Stomach smooth muscle (tissue), 2 donors: ENCODE results near the gene ZNF616.
"Not testable (repeated sequence)": the region's sequence is repeated elsewhere in the genome, so short reads cannot be mapped to it uniquely, and the experiment has no call there.

Experiments
- H3K27ac ChIP-seq: one replicate; pipeline ENCODE4 v1.7.0; 2013; ENCODE audit warnings: mild to moderate bottlenecking, low read length, inconsistent platforms
- H3K27me3 ChIP-seq, 2 donors: one replicate each; pipeline ENCODE4 v1.7.0; 2013; ENCODE audit warnings: low read length in 2 of 2; ENCODE audit not compliant: insufficient read depth in 2 of 2, control insufficient read depth in 1 of 2
- H3K36me3 ChIP-seq, 2 donors: one replicate each; pipeline ENCODE4 v1.7.0; 2013; ENCODE audit warnings: low read length in 2 of 2; ENCODE audit not compliant: control insufficient read depth in 2 of 2, insufficient read depth in 2 of 2
- H3K4me1 ChIP-seq: one replicate; pipeline ENCODE4 v1.7.0; 2013; ENCODE audit warnings: low read length; ENCODE audit not compliant: control insufficient read depth, insufficient read depth
- H3K4me3 ChIP-seq, 2 donors: one replicate each; pipeline ENCODE4 v1.7.0; 2013; ENCODE audit warnings: low read length in 2 of 2
- H3K9ac ChIP-seq, 2 donors: one replicate each; pipeline ENCODE4 v1.7.0; 2013; ENCODE audit warnings: low read length in 2 of 2, mild to moderate bottlenecking in 1 of 2
- H3K9me3 ChIP-seq, 2 donors: one replicate each; pipeline ENCODE4 v1.7.0; 2013; ENCODE audit warnings: low read length in 2 of 2; ENCODE audit not compliant: control insufficient read depth in 2 of 2
- donor health status: healthy.
- donor health status: Pancreatic carcinoma.

The ZNF616 gene

GRCh38 chr19:52110780-52111179, 29.0 kb downstream of the ZNF616 start:
- Histone ChIP-seq H3K27me3 (no peaks in the 10 kb centered on the region), H3K27ac (no peak overlapping the region), H3K9me3 (peaks cover 22 to 42% of the 10 kb centered on the region in 2 donors), H3K9ac (no peak overlapping the region), H3K4me1 (no peaks in the 10 kb centered on the region), H3K4me3 (no peak overlapping the region), H3K36me3 (peaks cover 6 to 8% of the 10 kb centered on the region in 2 donors)

GRCh38 chr19:52102782-52103181, 37.0 kb downstream of the ZNF616 start:
- Histone ChIP-seq H3K4me1 (no peaks in the 10 kb centered on the region), H3K27ac (no peak overlapping the region), H3K9me3 (peaks cover 0 to 2% of the 10 kb centered on the region in 2 donors), H3K9ac (no peak overlapping the region), H3K27me3 (no peaks in the 10 kb centered on the region), H3K4me3 (no peak overlapping the region), H3K36me3 (no peaks in the 10 kb centered on the region)

- H3K27me3 ChIP-seq: no peaks in the 10 kb centered on the region
- no peaks in the 10 kb centered on the region for H3K4me1 ChIP-seq
- H3K4me3 ChIP-seq: no peak overlapping the region
- no peaks in the 10 kb centered on the region for H3K36me3 ChIP-seq
- H3K9ac ChIP-seq: no peak overlapping the region
- H3K27ac ChIP-seq: no peak overlapping the region
- H3K9me3 ChIP-seq: peaks cover 5 to 8% of the 10 kb centered on the region in 2 donors
Observed at GRCh38 chr19:52101866-52102562, 37.7 kb downstream of the ZNF616 start.

- no peak overlapping the region for H3K4me3 ChIP-seq
- peaks cover 2% of the 10 kb centered on the region for H3K4me1 ChIP-seq
- H3K36me3 ChIP-seq: no peaks in the 10 kb centered on the region
- H3K9ac ChIP-seq: no peak overlapping the region
- H3K27ac ChIP-seq: no peak overlapping the region
- H3K27me3 ChIP-seq: no peaks in the 10 kb centered on the region
- H3K9me3 ChIP-seq: peaks cover 5 to 6% of the 10 kb centered on the region in 2 donors
Observed at GRCh38 chr19:52099497-52100138, 40.1 kb downstream of the ZNF616 start.

- Histone ChIP-seq H3K4me3 (peak overlapping the region; percentile 42 to 58), H3K4me1 (peaks cover 16% of the 10 kb centered on the region), H3K27ac (peak overlapping the region; percentile 70)
- H3K36me3 ChIP-seq, H3K9ac ChIP-seq, H3K9me3 ChIP-seq, H3K27me3 ChIP-seq: not testable (repeated sequence)
Observed at GRCh38 chr19:52096416-52096815, 43.3 kb downstream of the ZNF616 start.

DNA sequence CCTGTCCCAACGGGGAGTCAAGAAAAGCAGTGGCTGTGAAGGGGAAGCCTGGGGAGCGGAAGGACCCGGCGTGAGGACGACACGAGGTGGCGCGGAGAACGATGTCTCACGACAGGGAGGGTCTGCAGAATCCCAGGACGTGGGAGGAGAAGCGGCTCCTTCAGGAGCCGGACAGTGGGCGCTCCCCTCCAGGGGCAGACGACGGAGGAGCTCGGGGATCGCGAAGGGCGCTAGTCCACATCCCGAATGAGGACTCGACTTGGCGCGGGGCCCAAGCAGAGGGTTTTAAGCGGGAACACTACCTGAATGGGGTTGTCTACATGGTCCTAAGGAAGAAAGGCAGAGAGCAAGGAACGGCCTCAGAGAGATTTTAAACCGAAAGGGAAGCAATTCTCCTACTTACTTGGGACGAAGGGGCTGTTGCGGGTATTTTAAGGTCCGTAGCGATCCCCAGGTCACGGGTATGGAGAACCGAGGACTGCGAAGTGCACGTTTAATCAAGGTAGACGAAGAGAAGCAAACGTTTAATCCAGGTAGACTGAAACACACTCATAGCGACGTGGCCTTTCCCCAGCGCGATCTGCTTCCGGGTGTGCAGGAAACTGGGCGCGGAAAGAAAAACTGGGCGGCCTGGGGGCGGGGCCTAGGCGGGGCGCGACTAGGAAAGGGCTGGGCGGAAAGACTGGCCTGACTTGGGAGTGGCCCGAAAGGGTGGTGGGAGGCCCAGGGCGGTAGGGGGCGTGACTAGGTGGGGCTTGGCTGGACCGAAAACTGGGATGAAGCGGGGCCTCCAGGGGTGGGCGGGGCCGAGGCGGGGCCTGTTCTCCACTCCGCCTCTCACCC, 44.3 kb downstream of the ZNF616 start, which contains the start of gene ZNF841:
Gene ZNF841, minus strand, starts transcription at position 594 of the 843 bp plus-strand sequence. CDS start 10,964 bp downstream, outside the sequence.
- H3K27me3 ChIP-seq: no peaks in the 10 kb centered on the region
- peak within 1 kb of the TSS; percentile 85 to 98 for H3K9ac ChIP-seq
- peaks cover 0 to 6% of the 10 kb centered on the region in 2 donors for H3K36me3 ChIP-seq
- peaks cover 5 to 6% of the 10 kb centered on the region in 2 donors for H3K9me3 ChIP-seq
- H3K4me3 ChIP-seq: peak within 1 kb of the TSS; percentile 95 to 99
- peak within 1 kb of the TSS; percentile 76 for H3K27ac ChIP-seq
- H3K4me1 ChIP-seq: peaks cover 16% of the 10 kb centered on the region

DNA sequence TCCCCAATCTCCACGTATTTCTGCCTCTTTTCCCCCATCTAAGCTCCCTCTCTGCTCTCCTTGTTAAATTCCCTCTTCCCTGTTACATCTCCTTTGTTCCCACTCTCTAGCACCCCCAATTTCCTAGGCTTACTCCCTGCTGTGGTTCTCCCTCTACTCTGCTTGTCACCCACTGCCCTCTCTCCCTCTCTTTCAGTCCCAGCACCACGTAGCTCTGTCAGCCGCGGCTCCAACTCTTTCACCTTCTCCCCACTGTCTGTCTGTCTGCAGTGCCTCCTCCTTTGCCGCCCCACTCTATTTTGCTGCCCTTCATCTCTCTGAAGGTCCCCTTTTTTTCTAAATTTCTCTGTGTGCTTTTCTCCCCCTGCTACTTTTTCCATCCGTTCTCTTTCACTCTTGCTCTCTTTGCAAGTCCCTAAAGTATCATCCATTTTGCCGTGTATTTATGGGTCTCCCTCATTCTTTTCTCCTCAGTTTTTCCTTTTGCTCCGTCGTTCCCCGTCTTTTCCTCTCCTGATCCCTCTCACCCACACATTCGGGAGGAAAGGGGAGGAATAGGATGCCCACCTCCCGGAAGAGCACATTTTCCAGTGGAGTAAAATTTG, 45.1 kb downstream of the ZNF616 start:
- peak overlapping the region; percentile 76 for H3K27ac ChIP-seq
- H3K9ac ChIP-seq: peak overlapping the region; percentile 85 to 98
- peaks cover 5 to 6% of the 10 kb centered on the region in 2 donors for H3K9me3 ChIP-seq

DNA sequence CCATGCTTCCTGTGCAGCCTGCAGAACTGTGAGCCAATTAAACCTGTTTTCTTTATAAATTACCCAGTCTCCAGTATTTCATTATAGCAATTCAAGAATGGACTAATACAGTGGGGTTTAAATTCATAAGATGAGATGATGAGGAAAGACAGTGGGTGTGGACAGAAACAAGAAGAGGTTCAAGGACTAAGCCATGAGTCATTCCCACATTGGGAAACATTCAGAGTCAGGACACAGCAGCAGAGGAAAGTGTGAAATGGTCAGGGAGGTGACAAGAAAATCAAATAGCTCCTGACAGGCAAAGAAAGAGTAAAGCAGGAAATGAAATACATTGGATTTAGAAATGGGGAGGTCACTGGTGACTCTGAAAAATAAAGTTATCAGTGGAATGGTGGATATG, 53.3 kb downstream of the ZNF616 start:
- H3K4me3 ChIP-seq: no peak overlapping the region
- H3K36me3 ChIP-seq: peaks cover 20 to 40% of the 10 kb centered on the region in 2 donors
- no peaks in the 10 kb centered on the region for H3K4me1 ChIP-seq
- no peak overlapping the region for H3K27ac ChIP-seq
- no peaks in the 10 kb centered on the region for H3K27me3 ChIP-seq
- H3K9ac ChIP-seq: no peak overlapping the region
- no peaks in the 10 kb centered on the region for H3K9me3 ChIP-seq

More for the DNA sequence above, 45.1 kb downstream of the ZNF616 start:
- Histone ChIP-seq H3K27me3 (no peaks in the 10 kb centered on the region), H3K36me3 (peaks cover 0 to 8% of the 10 kb centered on the region in 2 donors), H3K4me3 (peak overlapping the region; percentile 95 to 99), H3K4me1 (peaks cover 16% of the 10 kb centered on the region)

- peaks cover 46 to 54% of the 10 kb centered on the region in 2 donors for H3K36me3 ChIP-seq
- no peaks in the 10 kb centered on the region for H3K27me3 ChIP-seq
- H3K4me3 ChIP-seq: no peak overlapping the region
- peaks cover 15% of the 10 kb centered on the region in 2 donors for H3K9me3 ChIP-seq
- H3K4me1 ChIP-seq: no peaks in the 10 kb centered on the region
- no peak overlapping the region for H3K9ac ChIP-seq
- H3K27ac ChIP-seq: no peak overlapping the region
Observed at GRCh38 chr19:52070496-52070895, 69.2 kb downstream of the ZNF616 start.

GRCh38 chr19:52069653-52070052, 70.1 kb downstream of the ZNF616 start:
- no peak overlapping the region for H3K9ac ChIP-seq
- no peaks in the 10 kb centered on the region for H3K27me3 ChIP-seq
- H3K9me3 ChIP-seq: peaks cover 20 to 22% of the 10 kb centered on the region in 2 donors
- H3K4me3 ChIP-seq: no peak overlapping the region
- H3K36me3 ChIP-seq: peaks cover 42 to 54% of the 10 kb centered on the region in 2 donors
- no peaks in the 10 kb centered on the region for H3K4me1 ChIP-seq
- no peak overlapping the region for H3K27ac ChIP-seq
